ENCODE measurements around the gene CLEC16A.

CLEC16A gene

DNA sequence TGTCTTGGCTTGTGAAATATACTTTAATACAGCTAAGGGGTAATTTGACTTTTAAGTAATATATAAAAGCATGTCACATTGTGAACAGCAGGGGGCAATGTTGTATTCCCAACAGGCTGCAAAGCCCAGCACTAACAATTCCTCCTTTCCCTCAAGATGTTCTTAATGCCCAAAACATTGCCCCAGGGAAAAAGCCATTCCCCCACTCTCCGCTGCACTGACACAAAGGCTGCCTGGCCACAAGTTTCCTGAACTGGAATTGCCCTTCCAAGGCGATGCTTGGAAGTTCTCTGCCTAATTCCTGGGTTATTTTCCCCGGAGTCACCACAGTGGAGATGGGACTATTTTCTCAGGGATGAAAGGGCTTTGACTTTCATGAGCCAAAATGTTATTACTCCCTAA lies 27.2 kb downstream of the CLEC16A start:
- peak; percentile 59 for DNase-seq

DNA sequence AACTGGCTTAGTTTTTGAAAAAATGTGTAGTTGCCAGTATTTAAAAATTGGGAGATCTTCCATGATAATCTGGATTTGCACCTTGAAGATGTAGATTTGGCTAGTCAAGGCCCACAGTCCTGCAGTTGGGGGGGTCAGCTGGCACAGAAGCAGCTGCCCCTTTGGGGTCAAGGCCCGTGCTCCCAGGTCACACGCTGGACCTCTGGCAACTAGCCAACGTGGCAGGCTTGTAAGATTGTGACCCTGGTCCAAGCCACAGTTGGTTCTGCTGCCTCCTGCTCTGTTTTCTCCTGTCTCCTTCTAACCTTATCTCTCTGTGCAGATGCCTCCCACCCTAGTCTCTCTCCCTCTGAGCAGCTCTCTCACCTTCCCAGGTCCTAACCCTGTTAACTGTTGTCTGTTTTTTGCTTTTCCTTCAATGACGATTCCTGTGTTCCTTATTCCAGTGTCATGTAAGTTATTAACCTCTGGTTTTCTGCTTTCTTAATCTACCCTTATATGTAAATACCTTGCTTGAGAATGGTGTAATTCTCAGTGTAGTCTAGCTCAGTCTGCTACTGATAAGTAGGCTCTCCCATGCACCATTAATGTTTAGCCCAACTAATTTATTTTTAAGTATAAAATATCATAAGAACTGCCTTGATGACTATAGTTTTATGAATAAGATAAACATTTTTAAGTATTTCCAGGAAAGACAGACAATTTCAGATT lies 27.9 kb downstream of the CLEC16A start:
- DNase-seq = no peak

DNA sequence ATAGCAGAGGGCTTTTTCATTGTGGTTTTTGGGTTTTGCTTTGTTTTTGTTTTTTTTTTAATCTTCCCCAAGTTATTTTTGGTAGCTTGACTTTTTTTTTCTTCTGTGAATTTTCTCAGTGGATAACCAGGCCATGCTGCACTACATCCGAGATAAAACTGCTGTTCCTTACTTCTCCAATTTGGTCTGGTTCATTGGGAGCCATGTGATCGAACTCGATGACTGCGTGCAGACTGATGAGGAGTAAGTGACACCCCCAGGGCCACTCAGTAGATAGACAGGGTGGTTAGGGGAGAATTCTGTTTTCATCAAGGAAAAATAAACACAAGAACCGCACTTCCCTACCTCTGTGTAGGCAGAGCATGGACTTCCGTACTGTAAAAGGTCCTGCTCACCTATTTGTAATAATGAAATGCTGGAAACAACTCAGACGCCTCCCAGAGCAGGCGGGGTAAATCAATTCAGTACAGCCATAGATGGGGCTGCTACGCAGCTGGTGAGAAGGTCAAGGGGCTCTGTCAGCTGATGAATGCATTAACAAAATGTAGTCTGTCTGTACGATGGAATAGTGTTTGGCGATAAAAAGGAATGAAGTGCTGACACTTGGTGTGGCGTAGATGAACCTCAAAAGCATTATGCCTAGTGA lies 28.6 kb downstream of the CLEC16A start:
- no peak for DNase-seq

DNA sequence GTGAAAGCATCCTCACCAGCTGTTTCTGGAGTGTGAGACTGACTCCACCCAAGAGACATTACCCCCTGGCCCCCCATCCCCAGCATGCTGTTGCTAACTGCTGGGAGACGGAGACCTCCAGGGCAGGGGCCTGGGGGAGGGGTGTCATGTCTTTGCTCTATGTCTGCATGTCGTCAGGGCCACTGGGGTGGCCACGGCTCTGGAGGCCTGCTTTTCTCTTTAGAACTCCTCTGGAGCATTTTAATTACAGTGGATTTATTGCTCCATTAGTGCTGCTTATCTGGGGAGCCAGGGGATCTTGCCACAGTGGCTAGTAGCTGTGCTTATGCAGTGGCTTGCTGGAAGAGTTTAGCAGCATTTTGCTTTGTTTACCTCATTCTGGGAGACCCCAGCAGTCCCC lies 32.3 kb downstream of the CLEC16A start:
- no peak for DNase-seq

DNA sequence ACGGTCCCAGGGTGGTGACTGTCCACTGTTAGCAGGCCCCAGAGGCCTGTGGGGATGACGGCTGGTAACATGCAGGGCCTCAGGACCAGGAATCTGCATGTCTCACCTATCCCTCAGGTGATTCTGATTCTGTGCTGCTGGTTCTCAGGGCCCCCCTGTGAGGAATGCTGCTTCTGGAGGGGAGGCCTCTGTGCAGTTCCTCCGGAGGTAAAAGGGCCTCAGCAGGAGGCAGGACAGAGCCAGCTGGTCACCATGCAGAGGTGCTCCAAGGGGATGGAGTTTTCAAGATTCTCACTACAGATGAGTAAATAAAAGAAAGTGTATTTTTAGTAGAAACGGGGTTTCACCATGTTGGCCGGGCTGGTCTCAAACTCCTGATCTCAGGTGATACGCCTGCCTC lies 33.8 kb downstream of the CLEC16A start:
- DNase-seq = no peak

DNA sequence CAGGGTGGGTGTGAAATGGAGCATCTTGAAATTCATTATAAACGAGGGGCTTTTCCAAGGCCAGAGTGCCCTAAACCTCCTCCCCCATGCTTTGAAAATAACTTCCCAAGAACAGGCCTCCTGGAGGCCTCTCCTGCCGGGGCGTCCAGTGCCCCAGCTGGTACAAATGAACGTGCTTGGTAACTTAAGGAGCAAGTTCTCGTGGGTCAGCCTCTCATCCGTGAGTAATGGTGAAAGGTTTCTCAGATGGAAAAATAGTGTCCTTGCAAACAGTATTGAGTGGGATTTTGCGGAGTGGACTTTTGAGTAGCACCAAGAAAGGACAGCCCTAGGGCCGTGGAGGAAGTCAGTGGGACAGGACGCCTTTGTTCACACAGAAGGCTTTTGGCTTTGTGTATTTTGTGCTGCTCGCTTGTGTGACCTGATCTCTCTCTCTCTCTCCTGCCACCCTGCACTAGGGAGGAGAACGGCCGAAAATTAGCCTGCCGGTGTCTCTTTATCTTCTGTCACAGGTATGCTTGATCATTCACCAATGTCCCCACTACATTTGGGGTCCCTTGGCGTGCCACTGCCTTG lies 34.6 kb downstream of the CLEC16A start:
- no peak for DNase-seq

DNA sequence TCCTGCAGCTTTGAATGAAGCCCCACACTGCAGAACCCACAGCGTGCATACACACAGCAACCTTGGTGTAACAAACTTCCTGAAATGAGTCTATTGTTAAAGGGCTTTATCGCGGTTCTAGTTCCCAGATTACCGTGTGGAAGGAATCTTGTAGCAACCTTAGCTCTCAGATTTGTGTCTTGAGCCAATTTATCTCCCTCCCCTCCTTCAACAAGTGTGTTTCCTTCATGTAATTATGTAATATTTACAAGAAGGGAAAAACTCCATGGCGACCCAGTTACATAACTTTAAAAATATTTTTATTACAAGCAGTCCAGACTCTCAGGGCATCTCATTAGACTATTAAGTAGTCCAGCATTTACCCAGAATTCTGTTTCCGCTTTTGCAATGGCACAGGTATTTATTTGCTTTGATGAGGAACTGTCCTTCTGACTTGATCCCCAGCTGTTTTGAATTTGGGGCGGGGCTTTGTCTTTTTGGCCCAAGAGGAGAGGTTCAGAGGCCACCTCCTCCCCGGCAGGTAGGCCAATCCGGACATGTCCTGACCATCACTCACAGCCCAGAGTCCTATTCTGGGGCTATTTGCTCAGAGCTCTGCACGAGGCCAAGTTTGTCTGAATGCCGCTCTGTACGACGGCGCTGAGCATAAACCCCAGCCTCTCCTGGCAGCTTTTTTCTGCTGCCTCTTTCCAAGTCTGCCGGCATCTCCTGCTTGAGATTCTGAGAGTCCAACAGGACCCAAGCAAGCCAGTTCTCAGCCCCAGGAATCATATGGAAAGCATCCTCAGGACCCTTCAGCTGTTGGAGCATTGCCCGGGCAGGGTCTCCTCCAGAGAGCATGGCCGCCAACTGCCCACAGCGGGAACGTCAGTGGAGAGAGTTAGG lies 35.6 kb downstream of the CLEC16A start:
- no peak for DNase-seq

DNA sequence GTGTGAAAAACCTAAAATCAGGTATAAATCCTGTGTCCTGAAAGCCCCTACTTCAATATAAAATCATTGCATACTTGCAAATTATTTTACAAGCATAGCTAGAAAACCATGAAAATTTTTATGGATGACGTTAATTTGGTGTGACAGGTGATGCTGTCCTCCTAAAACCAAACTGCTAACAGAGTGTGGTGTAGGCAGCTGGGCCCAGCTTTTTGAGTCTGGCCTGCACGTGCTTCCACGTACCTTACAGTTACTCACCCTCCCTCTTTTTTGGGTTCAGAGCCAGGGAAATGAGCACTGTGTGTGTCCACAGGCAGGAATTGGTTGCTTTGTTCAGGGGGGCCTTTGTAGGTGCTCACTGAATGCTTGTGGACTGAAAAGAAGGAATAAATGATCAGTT lies 36.4 kb downstream of the CLEC16A start:
- no peak for DNase-seq

DNA sequence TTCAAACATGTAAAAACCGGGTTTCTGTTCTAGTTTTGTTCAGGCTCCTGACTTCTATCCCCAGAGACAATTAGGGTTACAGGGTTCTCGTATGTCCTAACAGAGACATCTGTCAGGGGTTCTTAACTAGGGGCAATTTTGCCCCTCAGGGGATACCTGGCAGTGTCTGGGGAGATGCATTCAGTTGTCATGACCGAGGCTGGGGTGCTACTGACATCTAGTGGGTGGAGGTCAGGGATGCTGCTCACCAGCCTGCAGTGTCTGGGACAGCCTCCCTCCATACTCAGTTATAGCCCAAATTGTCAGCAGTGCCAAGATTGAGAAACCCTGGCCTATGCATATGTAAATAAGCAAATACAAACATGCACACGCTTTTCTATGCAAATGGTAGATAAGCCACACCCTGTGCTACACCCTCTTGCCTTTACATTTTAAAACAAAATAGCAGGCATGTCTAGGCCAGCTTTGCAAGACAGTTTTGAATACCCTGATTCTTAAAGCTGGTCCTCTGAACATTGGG lies 37.4 kb downstream of the CLEC16A start:
- peak; percentile 80 for DNase-seq

DNA sequence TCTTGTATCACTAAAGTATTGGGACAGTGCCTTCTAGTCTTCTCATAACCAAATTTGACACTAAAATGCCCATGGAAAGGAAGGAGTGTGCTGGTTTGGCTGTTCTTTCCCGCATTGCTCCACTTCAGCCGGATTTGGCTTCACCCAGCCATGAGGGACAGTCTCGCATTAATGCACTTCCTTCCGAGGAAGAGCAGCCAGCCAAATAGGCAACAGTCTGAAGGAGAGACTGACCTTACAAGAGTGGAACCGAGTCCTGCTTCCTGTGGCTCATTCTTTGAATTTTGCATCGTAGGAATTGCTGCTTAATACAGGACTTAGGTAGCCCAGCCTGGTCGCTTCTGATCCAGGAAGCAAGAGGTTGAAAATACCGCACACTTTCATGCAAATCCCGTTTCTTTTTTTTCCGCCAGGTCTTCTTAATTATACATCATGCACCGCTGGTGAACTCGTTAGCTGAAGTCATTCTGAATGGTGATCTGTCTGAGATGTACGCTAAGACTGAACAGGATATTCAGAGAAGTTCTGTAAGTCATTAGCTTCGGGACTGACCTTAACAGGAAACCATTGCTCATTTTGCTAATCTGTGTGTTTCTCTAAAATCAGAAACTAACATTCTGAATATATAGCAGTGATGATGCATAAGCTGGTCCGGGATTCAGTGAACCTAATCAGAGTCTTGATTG lies 38.2 kb downstream of the CLEC16A start:
- DNase-seq = no peak

DNA sequence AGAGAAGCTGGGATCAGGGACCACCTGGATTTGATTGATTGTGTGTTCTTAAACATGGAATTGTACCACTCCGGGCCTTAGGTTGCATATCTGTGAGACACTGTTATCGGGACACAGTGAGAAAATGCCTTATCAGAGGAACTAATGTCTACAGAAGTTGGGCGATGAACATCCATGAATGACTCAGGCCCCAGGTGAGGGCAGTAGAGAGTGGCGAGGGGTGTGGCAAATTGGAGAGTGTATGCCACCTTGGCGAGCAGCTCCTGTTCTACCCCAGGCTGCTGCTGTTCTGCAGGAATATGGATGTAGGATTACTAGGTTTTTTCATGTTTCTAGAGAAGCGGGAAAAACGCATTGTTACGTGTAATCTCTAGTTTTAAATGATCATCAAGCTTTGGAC lies 38.8 kb downstream of the CLEC16A start:
- no peak for DNase-seq

DNA sequence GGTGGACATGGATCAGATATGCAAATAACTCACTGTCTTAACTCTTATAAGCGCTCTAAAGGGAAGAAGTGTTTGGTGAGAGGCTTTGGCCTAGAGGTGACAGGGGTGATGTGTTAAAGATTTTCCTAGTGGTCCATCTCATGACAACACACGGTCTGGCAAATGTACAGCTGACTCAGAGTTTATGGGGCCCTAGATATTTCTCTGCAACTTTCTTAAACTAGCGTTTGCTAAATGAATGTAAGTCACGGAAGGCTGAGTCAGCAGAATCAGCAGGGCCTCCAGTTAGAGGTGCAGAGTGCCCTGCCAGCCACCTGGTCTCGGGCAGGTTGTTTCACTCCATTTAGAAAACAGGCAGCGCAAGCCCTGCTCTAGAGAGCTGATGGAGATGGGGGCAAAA lies 40.1 kb downstream of the CLEC16A start:
- DNase-seq = no peak

DNA sequence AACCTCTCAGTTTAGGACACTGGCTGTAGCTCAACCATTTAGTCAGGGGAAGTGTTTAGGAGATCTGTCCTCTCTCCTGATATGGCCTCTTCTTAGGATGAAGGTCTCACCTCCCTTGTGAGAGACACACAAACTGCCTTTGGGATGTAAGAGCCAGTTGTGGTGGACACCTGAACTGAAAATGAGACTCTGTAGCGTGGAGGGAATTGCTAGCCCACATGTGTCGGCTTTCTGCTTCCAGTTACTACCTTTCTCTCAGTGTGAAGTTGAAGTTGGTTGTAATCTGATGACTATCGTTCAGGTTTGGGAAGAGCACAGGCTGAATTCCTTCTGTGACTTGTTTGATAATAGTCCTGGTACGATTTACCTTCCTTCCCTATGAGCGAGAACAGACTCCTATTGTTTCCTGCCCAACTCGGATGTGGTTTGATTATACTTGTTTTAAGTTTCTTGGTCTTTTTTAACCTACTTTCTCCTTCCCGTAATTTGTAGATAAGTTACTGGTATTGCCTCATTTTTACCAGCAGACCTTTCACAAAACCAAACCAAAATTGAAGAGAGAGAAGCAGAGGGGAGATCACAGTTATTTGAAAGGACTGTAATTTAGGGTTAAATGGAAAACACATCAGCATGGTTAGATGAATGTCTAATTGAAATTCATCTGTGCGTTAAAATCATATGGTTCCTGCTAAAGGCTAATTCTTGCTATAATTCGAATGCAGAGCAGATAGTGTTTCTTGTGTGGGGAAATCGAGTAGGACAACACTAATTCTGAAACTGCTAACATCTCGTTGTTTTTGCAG lies 43.2 kb downstream of the CLEC16A start:
- DNase-seq = no peak

DNA sequence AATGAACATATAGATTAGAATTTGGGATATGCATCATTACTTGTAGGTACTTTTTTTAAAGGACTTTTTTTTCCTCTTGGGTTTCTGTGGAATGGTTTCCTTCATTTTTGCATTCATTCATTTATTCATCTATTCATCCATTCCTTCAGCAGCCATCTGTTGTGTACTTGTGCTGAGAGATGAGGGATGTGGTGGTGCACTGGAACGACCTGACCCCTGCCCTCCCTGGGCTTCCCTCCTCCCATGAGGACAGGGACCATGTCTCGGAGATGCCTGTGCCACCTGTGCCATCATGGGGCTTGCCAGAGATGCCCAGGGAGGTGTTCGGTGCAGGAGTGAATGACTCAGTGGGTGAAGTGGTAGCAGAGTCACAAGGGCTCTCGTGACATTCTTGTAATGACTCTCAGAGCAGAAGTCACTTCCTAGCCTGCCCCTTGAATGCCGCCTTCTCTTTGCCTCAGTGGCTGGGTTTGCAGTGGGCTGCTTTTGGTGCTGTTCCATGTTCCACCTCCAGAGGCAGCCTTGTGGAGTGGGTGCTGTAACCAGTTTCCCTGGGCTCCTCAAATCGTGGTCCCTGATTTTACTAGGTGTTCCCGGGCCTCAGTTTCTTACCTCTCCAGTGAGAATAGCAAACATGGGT lies 43.9 kb downstream of the CLEC16A start:
- DNase-seq = no peak

DNA sequence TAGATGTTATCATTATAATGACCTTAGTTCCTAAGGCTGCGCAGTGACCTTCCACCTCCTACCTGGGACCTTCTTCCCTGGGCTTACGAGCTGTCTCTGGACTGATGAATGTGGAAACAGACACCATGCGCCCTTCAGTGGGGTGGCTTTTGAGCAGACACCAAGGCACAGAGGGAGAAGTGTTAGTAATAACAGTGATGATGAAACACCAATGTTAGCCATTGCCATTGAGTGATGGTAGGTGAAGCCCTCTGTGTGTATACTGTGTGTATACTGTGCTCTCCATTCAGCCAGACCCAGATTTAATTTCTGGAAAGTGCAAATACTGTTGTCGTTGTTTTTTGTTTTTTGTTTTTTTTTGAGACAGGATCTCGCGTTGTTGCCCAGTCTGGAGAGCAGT lies 44.5 kb downstream of the CLEC16A start:
- DNase-seq = no peak

DNA sequence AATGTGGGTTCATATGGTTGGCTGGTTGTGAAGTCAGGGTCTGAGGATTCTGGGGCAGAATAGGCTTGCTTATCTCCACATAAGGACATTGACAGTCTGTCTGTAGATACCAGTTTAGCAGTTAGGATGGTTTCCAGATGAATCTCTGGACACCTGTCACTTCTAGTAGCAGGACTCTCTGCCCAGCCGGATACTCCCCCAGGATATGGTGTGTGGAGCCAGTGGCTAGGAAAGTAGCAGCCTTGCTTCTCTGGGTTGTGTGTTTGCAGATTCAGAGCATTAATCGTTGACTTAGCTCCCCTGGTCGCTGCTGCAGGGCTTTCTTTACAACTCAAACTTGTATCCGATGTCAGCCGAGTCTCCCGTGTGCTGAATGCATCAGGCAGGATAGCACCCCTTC lies 45.2 kb downstream of the CLEC16A start:
- no peak for DNase-seq

DNA sequence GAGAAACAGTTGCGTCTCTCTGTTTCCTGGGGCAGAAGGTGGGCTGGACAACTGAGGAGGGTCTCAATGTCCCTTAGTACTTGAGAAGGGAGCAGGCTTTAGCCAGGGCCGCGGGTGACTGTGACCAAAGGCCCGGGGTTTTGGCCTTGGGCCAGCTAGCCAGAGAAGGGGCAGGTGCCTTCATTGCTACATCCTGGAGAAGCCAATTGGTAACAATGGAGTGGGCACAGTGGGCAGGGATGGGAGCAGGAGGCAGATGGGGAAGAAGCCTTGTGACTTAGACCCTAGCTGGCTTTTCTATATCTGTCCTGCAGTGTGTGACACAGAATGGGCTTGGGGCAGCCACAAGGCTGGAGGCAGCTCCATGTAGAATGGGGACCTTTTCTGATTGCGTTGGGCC lies 46.0 kb downstream of the CLEC16A start:
- no peak for DNase-seq

DNA sequence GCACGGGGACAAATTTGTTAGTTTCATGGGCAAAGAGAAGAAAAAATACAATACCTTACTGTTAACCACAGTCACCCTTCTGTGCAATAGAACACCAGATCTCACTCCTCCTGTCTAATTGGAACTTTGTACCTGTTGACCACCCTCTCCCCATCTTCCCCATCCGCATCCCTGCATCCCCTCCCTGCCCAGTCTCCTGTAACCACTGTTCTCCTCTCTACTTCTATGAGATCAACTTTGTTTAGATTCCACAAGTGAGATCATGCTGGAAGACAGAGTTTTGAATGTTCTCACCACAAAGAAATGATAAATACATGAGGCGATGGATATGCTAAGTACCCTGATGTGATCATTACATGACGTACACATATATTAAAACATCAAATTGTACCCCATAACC lies 47.7 kb downstream of the CLEC16A start:
- DNase-seq = no peak

DNA sequence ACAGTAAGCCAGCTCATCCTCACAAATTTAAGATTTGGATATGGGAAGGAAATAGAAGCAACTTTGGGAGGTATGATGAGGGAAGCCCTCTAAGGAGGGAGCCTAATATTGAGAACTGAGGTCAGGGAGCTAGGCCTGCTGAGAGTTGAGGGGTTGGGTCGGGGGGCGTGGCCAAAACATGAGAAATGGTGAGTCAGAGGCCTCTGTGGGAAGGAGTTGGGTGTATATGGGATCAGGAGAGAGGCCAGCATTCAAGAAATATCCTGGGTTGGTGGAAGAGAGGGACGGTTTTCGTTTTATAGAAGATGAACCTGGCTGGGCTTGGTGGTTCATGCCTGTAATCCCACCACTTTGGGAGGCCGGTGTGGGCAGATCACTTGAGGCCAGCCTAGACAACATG lies 48.4 kb downstream of the CLEC16A start:
- no peak for DNase-seq

DNA sequence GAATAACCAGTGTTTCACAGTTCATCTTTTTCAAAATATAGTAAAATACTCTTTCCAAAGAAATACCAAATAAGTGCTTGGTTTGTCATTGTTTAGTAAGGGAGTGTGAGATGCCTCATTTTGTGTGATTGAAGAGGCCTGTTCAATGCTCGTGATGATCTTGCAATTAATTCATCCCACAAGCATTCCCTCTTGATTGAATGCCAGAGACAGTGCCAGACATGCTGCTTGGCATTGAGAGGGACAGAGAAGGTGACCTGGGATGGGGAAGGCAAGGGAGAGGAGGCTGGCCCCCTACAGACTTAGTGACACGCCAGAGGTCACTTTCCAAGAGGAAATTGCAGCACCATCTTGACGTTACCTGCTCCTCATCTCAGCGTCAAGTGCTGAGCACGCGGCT lies 49.3 kb downstream of the CLEC16A start:
- no peak for DNase-seq

DNA sequence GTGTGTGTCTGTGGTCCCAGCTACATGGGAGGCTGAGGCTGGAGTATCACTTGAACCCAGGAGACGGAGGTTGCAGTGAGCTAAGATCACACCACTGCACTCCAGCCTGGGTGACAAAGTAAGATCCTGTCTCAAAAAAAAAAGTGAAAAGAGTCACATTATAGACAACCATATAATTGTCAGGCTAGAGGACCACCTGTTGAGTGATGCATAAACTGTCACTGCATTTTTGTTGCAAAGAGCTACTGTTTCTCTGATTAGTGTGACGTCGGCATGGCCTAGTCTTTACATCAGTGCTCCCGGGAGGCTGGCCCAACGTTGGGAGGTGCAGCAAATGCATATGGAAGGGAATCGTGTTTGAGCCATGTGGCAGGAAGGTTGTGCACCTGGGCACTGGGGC lies 50.2 kb downstream of the CLEC16A start:
- no peak for DNase-seq

All from NCI-H1436 (cell line).